ENCODE results near the gene CCDC148.

CCDC148 gene

GRCh38 chr2:158276619-158277471 lies 179.7 kb downstream of the CCDC148 start:
- DNase-seq (ENCODE audit: low read depth) = no peak
- no peak for TF ChIP-seq CTCF (IDR thresholded peaks at IDR 0.05; ENCODE audit: insufficient read depth, low read depth, low read length, missing control alignments)
- no peak overlapping the region for H3K4me3 ChIP-seq (ENCODE audit: low read length)

- no peak for TF ChIP-seq CTCF (IDR thresholded peaks at IDR 0.05; ENCODE audit: insufficient read depth, low read depth, low read length, missing control alignments)
- H3K4me3 ChIP-seq (ENCODE audit: low read length) = no peak overlapping the region
- DNase-seq (ENCODE audit: low read depth) = no peak
Measured at GRCh38 chr2:158273791-158274190, 182.8 kb downstream of the CCDC148 start.

GRCh38 chr2:158270536-158270935 lies 186.0 kb downstream of the CCDC148 start:
- no peak overlapping the region for H3K4me3 ChIP-seq (ENCODE audit: low read length)
- DNase-seq (ENCODE audit: low read depth) = no peak
- TF ChIP-seq CTCF (IDR thresholded peaks at IDR 0.05; ENCODE audit: insufficient read depth, low read depth, low read length, missing control alignments) = no peak

- DNase-seq (ENCODE audit: low read depth) = peak; percentile 4
- no peak for TF ChIP-seq CTCF (IDR thresholded peaks at IDR 0.05; ENCODE audit: insufficient read depth, low read depth, low read length, missing control alignments)
- H3K4me3 ChIP-seq (ENCODE audit: low read length) = no peak overlapping the region
Measured at GRCh38 chr2:158269143-158269542, 187.4 kb downstream of the CCDC148 start.

- no peak for DNase-seq (ENCODE audit: low read depth)
- no peak overlapping the region for H3K4me3 ChIP-seq (ENCODE audit: low read length)
- TF ChIP-seq CTCF (IDR thresholded peaks at IDR 0.05; ENCODE audit: insufficient read depth, low read depth, low read length, missing control alignments) = no peak
Measured at GRCh38 chr2:158266111-158266510, 190.4 kb downstream of the CCDC148 start.

GRCh38 chr2:158255257-158255656 lies 201.3 kb downstream of the CCDC148 start:
- no peak overlapping the region for H3K4me3 ChIP-seq (ENCODE audit: low read length)
- no peak for DNase-seq (ENCODE audit: low read depth)
- no peak for TF ChIP-seq CTCF (IDR thresholded peaks at IDR 0.05; ENCODE audit: insufficient read depth, low read depth, low read length, missing control alignments)

GRCh38 chr2:158253170-158253569 lies 203.4 kb downstream of the CCDC148 start:
- TF ChIP-seq CTCF (IDR thresholded peaks at IDR 0.05; ENCODE audit: insufficient read depth, low read depth, low read length, missing control alignments) = no peak
- DNase-seq (ENCODE audit: low read depth) = no peak
- no peak overlapping the region for H3K4me3 ChIP-seq (ENCODE audit: low read length)

Data from epithelial cell of esophagus (primary cell).